Fibroblast of lung (primary cell): ENCODE results near the gene OTC. TPM values are rescaled to one million over a fixed set of nuclear protein-coding genes. Genes with fewer than 3 reads are reported as not detected.

Experiments used
- DNase-seq, 2 donors: peaks; one replicate each; pipeline versions ENCODE4 v3.0.0 to v3.0.0-alpha.2; 2010; ENCODE audit warnings: low read depth in 2 of 2
- H2AFZ ChIP-seq: 2 replicates; pipeline ENCODE4 v1.5.1; 2012; ENCODE audit warnings: low read length, control low read depth, inconsistent platforms
- H3K27ac ChIP-seq: 2 replicates; pipeline ENCODE4 v1.5.1; 2011; ENCODE audit warnings: low read length, control low read depth; ENCODE audit not compliant: insufficient read depth
- H3K27me3 ChIP-seq: 2 replicates; pipeline ENCODE4 v1.5.1; 2011; ENCODE audit warnings: mild to moderate bottlenecking, low read length; ENCODE audit not compliant: control insufficient read depth, insufficient read depth
- H3K36me3 ChIP-seq: 2 replicates; pipeline ENCODE4 v1.5.1; 2011; ENCODE audit warnings: low read length; ENCODE audit not compliant: control insufficient read depth, insufficient read depth
- H3K4me1 ChIP-seq: 2 replicates; pipeline ENCODE4 v1.5.1; 2011; ENCODE audit warnings: low read length; ENCODE audit not compliant: control insufficient read depth, insufficient read depth; ENCODE audit errors: extremely low read depth
- H3K4me2 ChIP-seq: 2 replicates; pipeline ENCODE4 v1.5.1; 2011; ENCODE audit warnings: low read length, control low read depth; ENCODE audit not compliant: insufficient read depth; ENCODE audit errors: extremely low read depth
- H3K4me3 ChIP-seq, 4 experiments: fragments of 200-600 bp in 1 of 4; sonication (generic) in 1 of 4; replicated peaks in 1 of 4; 2 replicates each; pipeline ENCODE4 v1.5.1; 2011 to 2016; ENCODE audit warnings: low read length in 4 of 4, low read depth in 3 of 4, mild to moderate bottlenecking in 3 of 4, control low read depth in 2 of 4, inconsistent platforms in 1 of 4, mixed read lengths in 1 of 4; ENCODE audit not compliant: insufficient read depth in 1 of 4; ENCODE audit errors: control extremely low read depth in 1 of 4
- H3K79me2 ChIP-seq: 2 replicates; pipeline ENCODE4 v1.5.1; 2012; ENCODE audit warnings: mild to moderate bottlenecking, low read length, inconsistent platforms; ENCODE audit not compliant: control insufficient read depth, insufficient read depth
- H3K9ac ChIP-seq: 2 replicates; pipeline ENCODE4 v1.5.1; 2011; ENCODE audit warnings: mild to moderate bottlenecking, low read length, control low read depth; ENCODE audit not compliant: insufficient read depth
- H3K9me3 ChIP-seq: 2 replicates; pipeline ENCODE4 v1.5.1; 2012; ENCODE audit warnings: low read depth, low read length; ENCODE audit not compliant: control insufficient read depth, insufficient read depth
- H4K20me1 ChIP-seq: 2 replicates; pipeline ENCODE4 v1.5.1; 2011; ENCODE audit warnings: low read length; ENCODE audit not compliant: control insufficient read depth, insufficient read depth; ENCODE audit errors: extremely low read depth
- CTCF ChIP-seq, 2 donors: IDR thresholded peaks in 1 of 2; conservative IDR thresholded peaks in 1 of 2; 1 replicate in 1 of 2; 2 replicates in 1 of 2; pipeline ENCODE4 v1.5.1; 2011 to 2012; ENCODE audit warnings: low read length in 2 of 2, control low read depth in 1 of 2, inconsistent platforms in 1 of 2, low read depth in 1 of 2, mild to moderate bottlenecking in 1 of 2
- EZH2 ChIP-seq: IDR thresholded peaks from 2 replicates; pipeline ENCODE4 v1.5.1; 2012; ENCODE audit warnings: low read length, control low read depth, mild to moderate bottlenecking; ENCODE audit errors: missing control alignments
- polyA plus RNA-seq, 2 donors: library from polyadenylated mRNA; depleted of rRNA in 1 of 2; stranded (reverse) in 1 of 2; unstranded in 1 of 2; fragments of >200 nt; gene quantifications; 2 replicates each; pipeline ENCODE4 v1.2.1, GENCODE V29; 2011 to 2012; ENCODE audit warnings: missing spikeins in 1 of 2
- total RNA-seq: library from RNA; depleted of rRNA; stranded (reverse); fragments of >200 nt; gene quantifications from 2 replicates; pipeline ENCODE4 v1.2.1, GENCODE V29; 2014

OTC gene
- total and polyA plus RNA-seq, 2 donors (not counting 1 experiment from before 2014, with no cell fraction given) = not detected

GRCh38 chrX:38374431-38374830, 22.0 kb downstream of the OTC start:
- H3K9me3 ChIP-seq = no peaks in the 10 kb centered on the region
- no peaks in the 10 kb centered on the region for H3K79me2 ChIP-seq
- no peak for DNase-seq
- no peak overlapping the region for H3K4me3 ChIP-seq
- no peaks in the 10 kb centered on the region for H3K36me3 ChIP-seq
- TF ChIP-seq CTCF (conservative IDR thresholded peaks at IDR 0.05 in 1 of 2, IDR thresholded peaks at IDR 0.05 in 1 of 2; ENCODE audit: low read depth in 1 of 2, low read length in 2 of 2) = no peak
- no peak for TF ChIP-seq EZH2
- no peaks in the 10 kb centered on the region for H4K20me1 ChIP-seq
- H3K4me1 ChIP-seq = no peaks in the 10 kb centered on the region
- no peak overlapping the region for H3K9ac ChIP-seq
- no peak overlapping the region for H2AFZ ChIP-seq
- no peaks in the 10 kb centered on the region for H3K27me3 ChIP-seq
- H3K27ac ChIP-seq = no peak overlapping the region
- no peak overlapping the region for H3K4me2 ChIP-seq

- H3K36me3 ChIP-seq = no peaks in the 10 kb centered on the region
- no peaks in the 10 kb centered on the region for H3K27me3 ChIP-seq
- H3K9ac ChIP-seq = no peak overlapping the region
- peak in 1 of 2 donors; percentile 1 for DNase-seq
- no peak overlapping the region for H2AFZ ChIP-seq
- no peaks in the 10 kb centered on the region for H3K4me1 ChIP-seq
- H3K4me3 ChIP-seq = no peak overlapping the region
- no peaks in the 10 kb centered on the region for H3K79me2 ChIP-seq
- TF ChIP-seq EZH2 (no peak), CTCF (conservative IDR thresholded peaks at IDR 0.05 in 1 of 2, IDR thresholded peaks at IDR 0.05 in 1 of 2; ENCODE audit: low read depth in 1 of 2, low read length in 2 of 2) (peak; percentile 22 to 56)
- H4K20me1 ChIP-seq = no peaks in the 10 kb centered on the region
- H3K27ac ChIP-seq = no peak overlapping the region
- H3K9me3 ChIP-seq = no peaks in the 10 kb centered on the region
- no peak overlapping the region for H3K4me2 ChIP-seq
Observed at GRCh38 chrX:38375891-38376290, 23.5 kb downstream of the OTC start.

GRCh38 chrX:38376747-38377146, 24.3 kb downstream of the OTC start:
- no peak overlapping the region for H3K4me3 ChIP-seq
- no peaks in the 10 kb centered on the region for H4K20me1 ChIP-seq
- no peak overlapping the region for H3K4me2 ChIP-seq
- H2AFZ ChIP-seq = no peak overlapping the region
- H3K79me2 ChIP-seq = no peaks in the 10 kb centered on the region
- no peak overlapping the region for H3K9ac ChIP-seq
- no peaks in the 10 kb centered on the region for H3K36me3 ChIP-seq
- TF ChIP-seq CTCF (conservative IDR thresholded peaks at IDR 0.05 in 1 of 2, IDR thresholded peaks at IDR 0.05 in 1 of 2; ENCODE audit: low read depth in 1 of 2, low read length in 2 of 2) = no peak
- no peak for TF ChIP-seq EZH2
- H3K9me3 ChIP-seq = no peaks in the 10 kb centered on the region
- H3K4me1 ChIP-seq = no peaks in the 10 kb centered on the region
- no peak overlapping the region for H3K27ac ChIP-seq
- DNase-seq = no peak
- H3K27me3 ChIP-seq = no peaks in the 10 kb centered on the region
